OCI-LY3 (cell line): Measurements from ENCODE around the gene NPTX1.

Source experiments
- H2AFZ ChIP-seq: fragments of 200-600, 300-600 bp; shearing (Covaris generic); 2 replicates; pipeline ENCODE4 v1.6.0; 2014; ENCODE audit warnings: antibody characterized with exemption, low read depth, low read length
- H3K27ac ChIP-seq: fragments of 200-600, 300-600 bp; sonication (generic); 2 replicates; pipeline ENCODE4 v1.5.1; 2014; ENCODE audit warnings: mild to moderate bottlenecking, low read length, moderate library complexity, mixed read lengths
- H3K27me3 ChIP-seq: fragments of 200-600, 300-600 bp; sonication (generic); 2 replicates; pipeline ENCODE4 v1.6.1; 2014; ENCODE audit warnings: low read depth, low read length, mixed read lengths
- H3K36me3 ChIP-seq: fragments of 200-600, 300-600 bp; sonication (generic); replicated peaks from 2 replicates; pipeline ENCODE3; 2014; ENCODE audit warnings: low read depth, low read length, mixed read lengths
- H3K4me1 ChIP-seq: fragments of 300-600, 200-600 bp; sonication (generic); 2 replicates; pipeline ENCODE4 v1.6.1; 2014; ENCODE audit warnings: low read length, mixed read lengths
- H3K4me2 ChIP-seq: fragments of 200-600, 300-600 bp; sonication (generic); 2 replicates; pipeline ENCODE4 v1.6.1; 2014; ENCODE audit warnings: low read length, mixed read lengths
- H3K4me3 ChIP-seq: fragments of 300-600, 200-600 bp; sonication (generic); 2 replicates; pipeline ENCODE4 v1.5.1; 2014; ENCODE audit warnings: antibody characterized with exemption, mild to moderate bottlenecking, low read length, moderate library complexity
- H3K79me2 ChIP-seq: fragments of 300-600, 200-600 bp; shearing (Covaris generic); 2 replicates; pipeline ENCODE4 v1.6.1; 2014; ENCODE audit warnings: mild to moderate bottlenecking, low read length, mixed read lengths
- H3K9ac ChIP-seq: fragments of 300-600, 200-600 bp; shearing (Covaris generic); 2 replicates; pipeline ENCODE4 v1.6.0; 2014; ENCODE audit warnings: mild to moderate bottlenecking, low read length, moderate library complexity
- H3K9me3 ChIP-seq: fragments of 200-600, 300-600 bp; shearing (Covaris generic); 2 replicates; pipeline ENCODE4 v1.6.1; 2014; ENCODE audit warnings: low read length, mixed read lengths; ENCODE audit not compliant: insufficient read depth
- H4K20me1 ChIP-seq: fragments of 200-600, 300-600 bp; sonication (generic); 2 replicates; pipeline ENCODE4 v1.6.1; 2016; ENCODE audit warnings: low read length, mixed read lengths; ENCODE audit not compliant: insufficient read depth
- CTCF ChIP-seq: fragments of 200-600, 300-600 bp; sonication (generic); IDR thresholded peaks from 2 replicates; pipeline ENCODE4 v1.5.1; 2014; ENCODE audit warnings: antibody characterized with exemption, low read length, low read depth
- EZH2phosphoT487 ChIP-seq: fragments of 200-600 bp; shearing (Covaris generic); IDR thresholded peaks from 2 replicates; pipeline ENCODE4 v1.6.1; 2018; ENCODE audit warnings: antibody characterized with exemption, mixed run types, low read depth

NPTX1 gene

GRCh38 chr17:80439499-80439898 is 36.9 kb downstream of the NPTX1 start:
- H4K20me1 ChIP-seq: peaks cover 7% of the 10 kb centered on the region; the same call in 1 of the 2 replicates
- no peak overlapping the region for H2AFZ ChIP-seq
- no peaks in the 10 kb centered on the region for H3K79me2 ChIP-seq
- no peak overlapping the region for H3K27ac ChIP-seq
- no peaks in the 10 kb centered on the region for H3K27me3 ChIP-seq
- no peaks in the 10 kb centered on the region for H3K36me3 ChIP-seq
- TF ChIP-seq CTCF (no peak), EZH2phosphoT487 (no peak)
- H3K9me3 ChIP-seq: no peaks in the 10 kb centered on the region
- H3K4me3 ChIP-seq: no peak overlapping the region
- H3K4me2 ChIP-seq: no peak overlapping the region
- no peaks in the 10 kb centered on the region for H3K4me1 ChIP-seq
- no peak overlapping the region for H3K9ac ChIP-seq

DNA sequence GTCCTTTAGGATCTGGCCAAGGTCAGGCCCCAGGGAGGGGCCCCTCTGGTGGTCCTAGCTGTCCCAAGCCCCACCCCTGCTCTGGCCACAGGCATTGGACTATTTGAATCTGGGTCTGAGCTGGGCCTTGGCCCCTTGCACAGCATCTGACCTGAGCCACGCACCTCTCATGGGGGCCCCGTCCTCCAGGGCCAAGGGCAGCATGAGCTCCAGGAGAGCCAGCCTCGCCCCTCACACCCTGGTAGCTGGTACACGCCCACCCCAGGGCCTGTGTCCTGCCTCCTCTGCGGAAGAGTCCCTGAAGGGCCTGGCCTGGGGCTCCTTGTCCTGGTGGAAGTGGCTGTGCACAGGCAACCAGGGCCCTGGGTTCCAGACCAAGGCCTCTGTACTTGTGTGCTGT is 37.6 kb downstream of the NPTX1 start:
- no peak overlapping the region for H3K4me3 ChIP-seq
- H3K4me2 ChIP-seq: no peak overlapping the region
- no peaks in the 10 kb centered on the region for H3K9me3 ChIP-seq
- H3K36me3 ChIP-seq: no peaks in the 10 kb centered on the region
- no peaks in the 10 kb centered on the region for H3K4me1 ChIP-seq
- no peaks in the 10 kb centered on the region for H3K27me3 ChIP-seq
- peaks cover 7% of the 10 kb centered on the region; the same call in 1 of the 2 replicates for H4K20me1 ChIP-seq
- H3K9ac ChIP-seq: no peak overlapping the region
- TF ChIP-seq EZH2phosphoT487 (no peak), CTCF (no peak)
- H2AFZ ChIP-seq: no peak overlapping the region
- H3K27ac ChIP-seq: no peak overlapping the region
- no peaks in the 10 kb centered on the region for H3K79me2 ChIP-seq

GRCh38 chr17:80437532-80437931 is 38.9 kb downstream of the NPTX1 start:
- H3K36me3 ChIP-seq: no peaks in the 10 kb centered on the region
- no peak overlapping the region for H3K27ac ChIP-seq
- H3K79me2 ChIP-seq: no peaks in the 10 kb centered on the region
- no peak overlapping the region for H3K9ac ChIP-seq
- TF ChIP-seq EZH2phosphoT487 (no peak), CTCF (no peak)
- H3K4me1 ChIP-seq: no peaks in the 10 kb centered on the region
- H3K27me3 ChIP-seq: no peaks in the 10 kb centered on the region
- H4K20me1 ChIP-seq: peaks cover 7% of the 10 kb centered on the region; the same call in 1 of the 2 replicates
- H3K4me3 ChIP-seq: no peak overlapping the region
- no peak overlapping the region for H2AFZ ChIP-seq
- H3K9me3 ChIP-seq: no peaks in the 10 kb centered on the region
- H3K4me2 ChIP-seq: no peak overlapping the region

GRCh38 chr17:80433916-80434666 is 42.3 kb downstream of the NPTX1 start:
- Histone ChIP-seq H4K20me1 (no peaks in the 10 kb centered on the region), H3K9ac (no peak overlapping the region), H3K4me3 (no peak overlapping the region), H2AFZ (no peak overlapping the region), H3K4me1 (no peaks in the 10 kb centered on the region), H3K4me2 (no peak overlapping the region), H3K9me3 (no peaks in the 10 kb centered on the region), H3K79me2 (no peaks in the 10 kb centered on the region), H3K36me3 (no peaks in the 10 kb centered on the region), H3K27ac (no peak overlapping the region), H3K27me3 (no peaks in the 10 kb centered on the region)
- no peak for TF ChIP-seq CTCF
- no peak for TF ChIP-seq EZH2phosphoT487
